ENCODE results near the gene AKAP7.
"Not testable (repeated sequence)": the region's sequence is repeated elsewhere in the genome, so short reads cannot be mapped to it uniquely, and the experiment has no call there.

Gene AKAP7

DNA sequence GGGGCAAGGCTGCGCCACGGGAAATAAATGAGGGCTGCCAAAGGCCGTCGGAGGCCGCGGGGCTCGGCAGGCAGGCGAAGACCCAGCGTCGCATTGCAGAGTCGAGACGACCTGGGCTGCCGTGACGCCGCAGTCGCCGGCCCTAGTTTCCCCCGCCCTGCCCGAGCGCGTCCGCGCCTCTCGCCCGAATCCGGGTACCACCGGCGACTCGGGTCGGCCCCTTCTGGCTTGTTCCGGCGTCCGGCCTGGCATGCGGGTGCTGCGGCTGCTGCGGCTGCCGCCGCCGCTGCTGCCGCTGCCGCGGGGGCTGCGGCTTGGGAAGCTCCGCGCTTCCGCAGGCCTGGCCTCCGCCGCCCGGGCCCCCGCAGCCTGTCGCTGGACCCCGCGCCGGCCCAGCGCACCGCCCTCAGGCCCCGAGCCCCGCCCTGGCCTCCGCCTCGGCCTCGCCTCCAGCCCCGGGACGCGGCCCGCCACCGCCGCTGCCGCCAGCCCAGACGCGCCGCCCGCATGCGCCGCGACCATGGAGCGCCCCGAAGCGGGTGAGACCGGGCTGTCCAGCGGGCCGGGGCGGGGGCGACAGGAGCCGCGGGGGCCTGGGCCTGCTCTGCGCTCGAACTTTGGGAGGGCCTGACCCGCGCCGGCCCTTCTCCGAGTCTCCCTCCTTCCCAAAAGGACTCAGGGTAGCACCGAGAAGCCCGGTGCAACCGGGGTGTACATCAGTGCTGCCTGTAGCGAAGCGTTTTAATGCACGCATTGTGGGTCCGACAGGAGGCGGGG is at the start of gene AKAP7:
AKAP7 (plus strand) TSS at position 224 of the 777 bp plus-strand sequence; CDS start at position 521, 297 bp downstream.
- peak; percentile 1 for DNase-seq (ENCODE audit: low read depth, low spot score)

DNA sequence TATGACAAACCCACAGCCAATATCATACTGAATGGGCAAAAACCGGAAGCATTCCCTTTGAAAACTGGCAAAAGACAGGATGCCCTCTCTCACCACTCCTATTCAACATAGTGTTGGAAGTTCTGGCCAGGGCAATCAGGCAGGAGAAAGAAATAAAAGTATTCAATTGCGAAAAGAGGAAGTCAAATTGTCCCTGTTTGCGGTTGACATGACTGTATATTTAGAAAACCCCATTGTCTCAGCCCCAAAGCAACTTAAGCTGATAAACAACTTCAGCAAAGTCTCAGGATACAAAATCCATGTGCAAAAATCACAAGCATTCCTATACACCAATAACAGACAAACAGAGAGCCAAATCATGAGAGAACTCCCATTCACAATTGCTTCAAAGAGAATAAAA is 44.9 kb upstream of the AKAP7 start:
- DNase-seq (ENCODE audit: low read depth, low spot score): not testable (repeated sequence)

GRCh38 chr6:131091944-131092343 is 43.3 kb upstream of the AKAP7 start:
- DNase-seq (ENCODE audit: low read depth, low spot score): not testable (repeated sequence)

DNA sequence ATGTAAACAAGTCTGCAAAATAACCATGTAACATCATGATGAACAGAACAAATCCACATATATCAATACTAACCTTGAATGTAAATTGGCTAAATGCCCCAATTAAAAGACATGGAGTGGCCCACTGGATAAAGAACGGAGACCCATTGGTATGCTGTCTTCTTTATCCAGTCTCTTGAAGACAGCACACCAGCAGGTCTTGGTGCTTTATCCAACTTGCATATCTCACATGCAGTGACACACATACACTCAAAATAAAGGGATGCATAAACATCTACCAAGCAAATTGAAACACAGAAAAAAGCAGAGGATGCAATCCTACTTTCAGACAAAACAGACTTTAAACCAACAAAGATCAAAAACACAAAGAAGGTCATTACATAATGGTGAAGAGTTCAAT is 41.9 kb upstream of the AKAP7 start:
- no peak for DNase-seq (ENCODE audit: low read depth, low spot score)

DNA sequence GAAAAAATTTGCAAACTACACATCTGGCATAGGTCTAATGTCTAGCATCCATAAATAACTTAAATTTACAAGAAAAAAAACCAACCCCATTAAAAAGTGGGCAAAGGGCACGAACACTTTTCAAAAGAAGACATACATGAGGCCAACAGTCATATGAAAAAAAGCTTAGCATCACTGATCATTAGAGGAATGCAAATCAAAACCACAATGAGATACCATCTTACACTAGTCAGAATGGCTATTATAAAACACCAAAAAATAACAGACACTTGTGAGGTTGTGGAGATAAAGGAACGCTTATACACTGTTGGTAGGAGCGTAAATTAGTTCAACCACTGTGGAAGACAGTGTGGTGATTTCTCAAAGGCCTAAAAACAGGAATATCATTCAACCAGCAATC is 38.5 kb upstream of the AKAP7 start:
- no peak for DNase-seq (ENCODE audit: low read depth, low spot score)

GRCh38 chr6:131101911-131102680 is 33.2 kb upstream of the AKAP7 start:
- DNase-seq (ENCODE audit: low read depth, low spot score): no peak

GRCh38 chr6:131103296-131103695 is 32.0 kb upstream of the AKAP7 start:
- no peak for DNase-seq (ENCODE audit: low read depth, low spot score)

DNA sequence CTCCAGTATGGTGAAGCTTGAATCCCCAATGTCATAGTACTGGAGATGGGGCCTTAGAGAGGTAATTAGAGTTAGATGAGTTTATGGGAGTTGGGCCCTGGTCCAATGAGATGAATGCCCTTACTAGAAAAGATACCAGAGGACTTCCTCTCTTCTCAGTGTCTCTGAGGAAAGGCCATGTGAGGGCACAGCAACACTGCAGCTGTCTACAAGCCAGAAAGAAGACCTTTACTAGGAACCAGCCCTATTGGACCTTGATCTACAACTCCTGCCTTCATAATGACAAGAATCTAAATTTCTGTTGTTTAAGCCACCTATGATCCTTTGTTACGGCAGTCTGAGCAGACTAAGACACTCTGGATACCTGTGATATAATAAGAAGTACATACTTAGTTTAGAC is 31.4 kb upstream of the AKAP7 start:
- DNase-seq (ENCODE audit: low read depth, low spot score): no peak

DNA sequence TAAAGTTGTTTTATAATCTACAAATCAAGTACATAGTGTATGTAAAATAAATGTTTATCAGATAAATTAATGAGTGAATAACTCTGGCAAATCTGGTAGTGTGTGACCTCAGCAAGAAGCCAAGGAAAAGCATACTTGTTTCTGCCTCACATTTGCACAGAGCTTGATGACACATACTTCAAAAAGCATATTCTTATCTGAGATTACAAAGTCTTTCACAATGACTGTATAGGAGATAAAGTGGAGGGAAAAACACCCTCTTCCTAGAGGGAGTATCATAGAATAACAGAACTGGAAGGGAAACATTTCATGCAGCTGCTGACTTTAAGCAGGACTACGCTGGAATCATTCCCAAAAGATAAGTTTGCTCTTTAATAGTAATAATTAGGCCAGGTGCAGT is 28.1 kb upstream of the AKAP7 start:
- no peak for DNase-seq (ENCODE audit: low read depth, low spot score)

DNA sequence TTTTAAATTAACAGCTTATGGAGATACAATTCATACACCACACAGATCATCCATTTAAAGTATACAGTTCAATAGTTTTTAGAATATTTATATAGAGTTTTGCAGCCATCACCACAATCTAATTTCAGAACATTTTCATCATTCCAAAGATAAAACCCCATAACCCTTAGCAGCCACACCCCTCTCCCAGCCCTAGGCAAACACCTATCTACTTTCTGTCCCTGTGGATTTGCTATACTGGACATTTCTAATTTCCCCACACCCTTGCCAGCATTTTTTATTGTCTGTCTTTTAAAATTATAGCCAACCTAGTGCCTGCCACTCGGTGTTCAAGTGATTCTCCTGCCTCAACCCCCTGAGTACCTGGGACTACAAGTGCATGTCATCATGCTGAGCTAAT is 23.0 kb upstream of the AKAP7 start:
- DNase-seq (ENCODE audit: low read depth, low spot score): no peak

GRCh38 chr6:131115651-131116050 is 19.6 kb upstream of the AKAP7 start:
- DNase-seq (ENCODE audit: low read depth, low spot score): no peak

DNA sequence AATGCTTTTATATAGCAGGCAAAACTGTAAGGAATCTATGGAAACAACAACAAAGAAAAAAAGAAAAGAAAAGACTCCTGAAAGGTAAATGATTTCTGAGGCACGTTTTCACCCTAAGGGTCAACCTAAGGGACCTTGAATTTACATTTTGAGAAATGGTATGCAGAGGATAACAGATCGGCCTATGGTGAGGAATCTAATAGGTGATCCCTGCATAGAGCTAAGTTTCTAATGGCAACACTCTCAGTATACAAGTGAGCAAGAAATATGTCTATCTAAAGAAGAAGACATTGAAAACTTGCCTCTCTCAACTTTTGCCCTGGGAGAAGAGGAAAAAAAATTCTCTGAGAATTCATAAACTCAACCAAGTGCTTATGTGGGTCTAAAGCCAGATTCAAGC is 18.9 kb upstream of the AKAP7 start:
- DNase-seq (ENCODE audit: low read depth, low spot score): no peak

DNA sequence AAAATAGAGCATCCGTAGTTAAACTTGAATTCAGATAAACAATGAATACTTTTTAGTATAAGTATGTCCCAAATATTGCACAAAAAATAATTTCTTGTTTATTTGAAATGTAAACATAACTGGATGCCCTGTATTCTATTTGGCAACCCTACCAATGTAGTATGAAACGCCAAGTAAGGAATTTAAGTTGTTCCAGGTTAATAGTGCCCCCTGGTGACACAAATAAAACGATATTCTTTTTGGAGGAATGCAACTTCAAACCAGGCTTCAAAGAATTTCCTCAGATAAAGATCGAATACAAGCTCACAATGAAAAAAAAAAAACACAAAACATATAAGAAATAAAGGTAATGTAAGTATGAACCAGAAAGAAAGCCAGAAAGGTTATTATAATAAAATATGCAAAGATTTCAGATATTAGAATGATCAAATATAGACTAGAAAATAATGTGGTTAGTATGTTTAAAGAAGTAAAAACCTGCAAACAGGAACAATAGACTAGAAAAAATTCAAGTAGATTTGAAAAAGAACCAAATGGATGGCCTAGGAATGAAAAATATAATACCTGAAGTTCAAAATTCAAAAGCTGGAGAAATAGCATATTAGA is 18.4 kb upstream of the AKAP7 start:
- DNase-seq (ENCODE audit: low read depth, low spot score): no peak

GRCh38 chr6:131117878-131118277 is 17.4 kb upstream of the AKAP7 start:
- no peak for DNase-seq (ENCODE audit: low read depth, low spot score)

- DNase-seq (ENCODE audit: low read depth, low spot score): no peak
These were observed 13.3 kb upstream of the AKAP7 start for GRCh38 chr6:131122007-131122406.

- no peak for DNase-seq (ENCODE audit: low read depth, low spot score)
These were observed 12.8 kb upstream of the AKAP7 start for GRCh38 chr6:131122516-131122915.

GRCh38 chr6:131124336-131125071 is 10.8 kb upstream of the AKAP7 start:
- DNase-seq (ENCODE audit: low read depth, low spot score): no peak

DNA sequence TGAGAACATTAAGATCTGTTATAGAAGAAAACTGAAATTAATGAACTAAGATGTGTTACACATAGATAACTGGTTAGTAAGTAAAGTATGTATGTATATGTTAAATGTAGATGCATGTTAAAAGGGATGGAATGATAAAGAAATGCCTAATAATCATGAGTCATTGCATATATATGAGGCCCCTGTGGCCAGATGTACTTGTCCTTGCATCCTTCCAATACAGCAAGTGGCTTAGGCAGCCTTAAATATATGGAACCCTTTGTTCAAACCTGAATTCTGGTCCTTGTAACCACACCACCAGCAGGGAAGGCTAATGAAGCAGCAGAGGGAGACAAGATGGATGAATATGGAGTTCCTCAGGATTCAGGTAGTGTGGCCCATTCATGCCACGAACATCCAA is 9.8 kb upstream of the AKAP7 start:
- DNase-seq (ENCODE audit: low read depth, low spot score): no peak

DNA sequence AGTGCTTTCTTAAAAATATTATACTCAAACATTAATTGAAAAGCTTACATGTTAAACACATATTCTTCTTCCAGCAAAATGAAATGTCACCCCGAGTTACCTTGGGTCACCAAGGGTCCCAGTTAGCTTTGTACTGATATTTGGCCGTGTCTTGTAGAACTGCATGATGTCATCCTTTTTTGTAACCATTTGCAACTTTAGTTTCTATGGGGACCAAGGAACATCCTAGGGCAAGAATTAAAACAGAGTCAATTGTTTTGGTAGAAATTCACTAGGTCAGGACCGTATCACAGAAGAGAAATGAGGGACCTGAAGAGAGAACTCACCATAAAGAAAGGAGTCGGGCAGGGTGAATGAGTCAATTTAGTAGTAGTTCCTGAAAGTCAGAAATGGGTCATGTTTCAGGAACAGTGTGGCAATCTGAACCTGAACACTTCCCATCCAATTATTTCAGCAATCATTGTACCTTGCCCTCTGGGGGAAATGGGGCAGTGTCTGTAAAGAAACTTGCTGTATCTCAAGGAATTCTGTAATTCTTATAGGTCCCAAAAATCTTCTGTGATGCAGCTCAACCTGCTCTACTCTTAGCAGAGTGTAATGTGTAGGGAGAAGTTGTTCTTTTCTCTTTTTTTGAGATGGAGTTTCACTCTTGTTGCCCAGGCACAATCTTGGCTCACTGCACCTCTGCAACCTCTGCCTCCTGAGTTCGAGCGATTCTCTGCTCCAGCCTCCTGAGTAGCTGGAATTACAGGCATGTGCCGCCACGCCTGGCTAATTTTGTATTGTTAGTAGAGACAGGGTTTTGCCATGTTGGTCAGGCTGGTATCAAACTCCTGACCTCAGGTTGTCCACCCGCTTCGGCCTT is 5.3 kb upstream of the AKAP7 start:
- no peak for DNase-seq (ENCODE audit: low read depth, low spot score)

DNA sequence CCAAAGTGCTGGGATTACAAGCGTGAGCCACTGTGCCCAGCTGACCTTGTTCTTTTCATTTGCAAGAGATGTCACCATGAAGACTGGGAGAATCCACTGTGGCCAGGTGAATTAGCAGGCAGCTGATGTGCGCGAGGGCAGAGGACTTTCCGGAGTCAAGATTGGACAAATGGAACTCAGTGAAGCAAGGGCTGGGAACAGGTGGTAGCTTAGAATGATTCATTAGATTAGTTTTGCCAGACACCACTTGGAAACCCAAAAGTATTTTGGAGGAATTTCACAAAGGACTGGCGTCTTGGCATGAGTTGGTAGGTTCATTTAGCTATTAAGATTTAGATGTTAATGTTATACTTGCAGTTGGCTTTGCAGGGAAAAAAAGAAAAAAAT is 4.7 kb upstream of the AKAP7 start:
- DNase-seq (ENCODE audit: low read depth, low spot score): no peak

- no peak for DNase-seq (ENCODE audit: low read depth, low spot score)
These were observed 2.9 kb upstream of the AKAP7 start for GRCh38 chr6:131132360-131132759.

Measured in activated CD4-positive, CD25-positive, alpha-beta regulatory T cell treated with anti-CD3 and anti-CD28 coated beads, Interleukin-2, amount 50 U/mL, for 16 hours (primary cell).